Hepatic stellate cell (primary cell): Measurements from ENCODE around the gene CREBBP.
A peak's percentile ranks its signal among the peaks of the same experiment; 100 is the strongest.
"Not testable (repeated sequence)": the region's sequence is repeated elsewhere in the genome, so short reads cannot be mapped to it uniquely, and the experiment has no call there.

Experiments
- DNase-seq: peaks from one replicate; pipeline ENCODE4 v3.0.0; 2011; ENCODE audit warnings: low spot score

Gene CREBBP

DNA sequence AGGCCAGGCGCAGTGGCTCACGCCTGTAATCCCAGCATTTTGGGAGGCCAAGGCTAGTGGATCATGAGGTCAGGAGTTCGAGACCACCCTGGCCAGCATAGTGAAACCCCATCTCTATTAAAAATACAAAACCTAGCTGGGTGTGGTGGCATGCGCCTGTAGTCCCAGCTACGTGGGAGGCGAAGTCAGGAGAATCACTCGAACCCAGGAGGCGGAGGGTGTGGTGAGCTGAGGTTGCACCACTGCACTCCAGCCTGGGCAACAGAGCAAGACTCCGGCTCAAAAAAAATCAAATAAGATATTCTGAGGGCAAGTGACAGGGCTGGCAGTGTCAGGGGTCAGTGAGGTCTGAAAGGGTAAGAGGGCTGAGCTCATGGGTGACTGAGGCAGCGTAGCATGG, 166.1 kb downstream of the CREBBP start:
- DNase-seq: not testable (repeated sequence)

DNA sequence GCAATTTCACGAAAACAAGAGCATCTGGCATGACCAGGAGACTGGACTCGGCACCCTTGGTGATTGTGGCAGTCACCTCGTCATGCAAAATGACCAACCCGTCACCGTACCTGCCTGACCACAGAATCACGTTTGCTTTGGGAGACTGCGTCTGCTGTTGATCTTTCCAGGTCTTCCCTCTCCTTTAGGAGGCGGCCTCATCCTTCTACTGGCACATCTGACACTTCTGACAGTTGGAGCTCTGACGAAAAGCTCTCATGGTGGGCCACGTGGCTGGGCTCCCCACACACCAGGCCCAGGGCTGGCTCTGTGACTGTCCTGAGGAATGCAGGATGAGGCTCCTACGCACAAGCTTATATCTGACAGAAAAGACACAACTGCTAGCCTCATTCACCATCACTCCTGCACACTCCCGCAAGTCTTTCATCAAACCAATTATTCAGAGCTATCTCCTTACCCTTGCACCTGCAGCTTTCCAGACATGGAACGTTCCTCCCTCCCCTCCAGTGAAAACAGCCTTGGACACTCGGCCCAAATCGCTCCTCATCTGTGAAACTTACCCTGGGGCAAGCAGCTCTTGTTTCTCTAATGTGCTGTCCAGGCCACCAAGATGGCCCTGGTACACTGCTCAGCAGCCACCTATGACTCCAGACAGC, 166.8 kb downstream of the CREBBP start:
- DNase-seq: no peak

DNA sequence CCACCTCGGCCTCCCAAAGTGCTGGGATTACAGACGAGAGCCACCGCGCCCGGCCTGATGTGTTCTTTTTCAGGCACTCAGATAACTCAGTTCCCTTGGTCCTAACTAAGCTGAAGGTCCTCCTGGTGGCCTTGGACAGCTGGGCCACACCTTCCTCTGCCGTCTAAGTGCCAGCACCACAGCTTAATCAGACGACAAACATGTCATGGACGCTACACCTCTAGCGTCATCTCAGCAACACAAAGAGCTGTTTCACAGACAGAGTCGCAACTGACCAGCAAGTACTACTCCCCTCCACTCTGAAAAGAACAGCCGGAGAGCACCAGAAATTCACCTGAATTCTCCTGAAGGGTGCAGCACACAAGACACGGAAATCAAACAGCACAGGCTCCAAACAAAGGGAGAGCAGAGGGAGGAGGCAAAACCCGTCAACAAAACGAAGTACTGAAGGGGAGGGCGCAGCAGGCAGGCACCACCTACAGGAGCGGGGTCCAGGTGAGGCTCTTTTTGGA, 167.6 kb downstream of the CREBBP start:
- no peak for DNase-seq

DNA sequence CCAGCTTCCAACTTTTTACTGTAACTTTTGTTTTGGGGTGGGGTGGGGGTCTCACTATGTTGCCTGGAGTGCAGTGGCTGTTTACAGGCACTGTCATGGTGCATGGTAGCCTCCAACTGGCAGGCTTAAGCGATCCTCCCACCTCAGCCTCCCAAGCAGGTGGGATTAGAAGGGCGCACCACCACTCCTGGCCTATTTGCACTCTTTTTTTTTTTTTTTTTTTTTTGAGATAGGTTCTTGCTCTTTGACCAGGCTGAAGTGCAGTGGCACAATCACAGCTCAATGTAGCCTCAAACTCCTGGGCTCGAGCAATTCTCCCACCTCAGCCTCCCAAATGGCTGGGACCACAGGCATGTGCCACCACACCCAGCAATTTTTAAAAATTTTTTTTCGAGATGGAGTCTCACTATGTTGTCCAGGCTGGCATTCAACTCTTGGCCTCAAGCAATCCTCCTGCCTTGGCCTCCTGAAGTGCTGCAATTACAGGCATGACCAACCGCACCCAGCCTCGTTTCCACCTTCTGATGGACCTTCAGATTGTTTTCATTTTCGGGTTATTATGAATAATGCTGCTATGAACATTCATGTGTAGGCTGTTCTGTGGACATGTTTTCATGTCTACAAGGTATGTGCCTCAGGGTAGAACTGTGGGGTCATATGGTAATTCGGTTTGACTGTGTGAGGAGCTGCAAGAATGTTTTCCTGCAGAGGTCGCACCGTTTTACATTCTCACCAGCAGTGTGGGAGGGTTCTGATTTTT, 174.1 kb downstream of the CREBBP start:
- DNase-seq: no peak

DNA sequence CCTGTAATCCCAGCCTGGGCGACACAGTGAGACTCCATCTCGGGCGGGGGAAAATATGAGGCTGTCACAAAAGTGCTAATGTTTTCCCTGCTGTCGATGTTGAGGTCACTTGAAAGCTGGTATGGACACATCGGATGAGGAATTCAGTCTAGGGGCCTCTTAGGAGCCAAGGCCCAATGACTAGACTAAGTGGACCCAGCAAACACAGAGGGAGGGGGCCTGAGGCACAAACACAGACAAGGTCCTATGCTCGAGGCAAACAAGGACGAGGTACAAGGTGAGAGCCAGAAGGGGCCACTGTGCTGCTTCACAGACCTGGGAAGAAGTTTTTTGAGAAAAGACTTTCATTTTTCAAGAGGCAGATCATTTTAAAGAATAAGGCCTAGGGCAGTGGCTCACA, 178.4 kb downstream of the CREBBP start:
- DNase-seq: no peak

DNA sequence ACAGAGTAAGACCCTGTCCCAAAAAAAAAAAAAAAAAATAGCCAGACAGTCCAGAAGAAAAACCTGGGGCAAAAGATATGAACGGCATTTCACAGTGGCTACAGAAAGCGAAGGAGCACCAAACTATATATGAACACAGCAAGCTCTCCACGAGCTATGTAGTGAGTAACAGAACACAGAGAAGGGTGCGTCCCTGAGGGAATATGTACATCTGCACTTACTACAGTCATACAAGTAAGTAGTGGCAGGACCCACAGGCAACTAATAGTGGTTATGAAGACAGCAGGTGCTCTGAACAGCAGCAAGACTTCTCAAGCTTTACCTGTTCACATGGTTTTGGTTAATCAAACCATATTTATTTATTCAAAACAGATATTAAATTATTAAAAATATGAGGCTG, 179.0 kb downstream of the CREBBP start:
- no peak for DNase-seq

DNA sequence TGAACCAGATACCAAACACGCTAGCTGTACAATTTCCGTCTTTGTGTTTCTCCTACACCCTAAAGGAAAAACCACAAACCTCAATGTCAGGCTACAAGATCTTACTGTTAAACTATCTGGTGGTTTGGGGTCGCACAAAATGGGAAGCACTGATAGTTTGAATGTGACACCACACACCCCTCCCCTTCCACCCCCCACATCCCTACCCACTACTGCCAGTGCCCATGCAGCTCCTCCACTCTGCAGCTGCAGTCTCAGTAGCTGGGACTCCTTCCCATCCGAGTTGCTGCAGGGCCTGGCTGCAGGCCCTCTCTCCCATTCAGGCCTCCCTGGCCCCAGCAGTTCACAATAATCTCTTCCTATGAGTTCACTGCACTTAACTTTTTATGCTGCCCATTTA, 181.6 kb downstream of the CREBBP start:
- no peak for DNase-seq

DNA sequence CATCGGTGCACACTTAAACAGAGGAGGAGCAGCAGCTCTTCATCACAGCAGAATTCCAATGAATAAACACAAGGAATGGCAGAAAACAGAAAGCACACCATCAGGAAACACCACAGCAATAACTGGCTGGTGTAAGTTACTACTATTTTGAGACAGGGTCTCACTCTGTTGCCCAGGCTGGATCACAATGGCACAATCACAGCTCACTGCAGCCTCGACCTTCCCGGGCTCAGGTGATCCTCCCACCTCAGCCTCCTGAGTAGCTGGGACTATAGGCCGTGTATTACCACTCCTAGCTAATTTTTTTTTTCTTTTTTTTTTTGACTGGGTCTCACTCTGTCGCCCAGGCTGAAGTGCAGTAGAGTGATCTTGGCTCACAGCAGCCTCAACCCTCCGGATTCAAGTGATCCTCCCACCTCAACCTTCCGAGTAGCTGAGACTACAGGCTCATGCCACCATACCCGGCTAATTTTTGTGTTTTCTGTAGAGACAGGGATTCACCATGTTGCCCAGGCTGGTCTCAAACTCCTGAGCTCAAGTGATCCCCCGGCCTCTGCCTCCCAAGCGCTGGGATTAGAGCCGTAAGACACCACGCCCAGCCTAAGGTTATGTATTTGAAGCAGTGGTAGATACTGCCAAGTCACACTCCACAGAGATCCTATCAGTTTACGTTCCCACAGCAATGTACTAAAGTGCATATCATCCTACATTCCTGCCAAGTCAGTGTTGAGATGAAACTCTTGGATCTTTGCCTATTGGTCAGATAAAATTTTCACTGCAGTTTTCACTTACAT, 183.9 kb downstream of the CREBBP start:
- no peak for DNase-seq

DNA sequence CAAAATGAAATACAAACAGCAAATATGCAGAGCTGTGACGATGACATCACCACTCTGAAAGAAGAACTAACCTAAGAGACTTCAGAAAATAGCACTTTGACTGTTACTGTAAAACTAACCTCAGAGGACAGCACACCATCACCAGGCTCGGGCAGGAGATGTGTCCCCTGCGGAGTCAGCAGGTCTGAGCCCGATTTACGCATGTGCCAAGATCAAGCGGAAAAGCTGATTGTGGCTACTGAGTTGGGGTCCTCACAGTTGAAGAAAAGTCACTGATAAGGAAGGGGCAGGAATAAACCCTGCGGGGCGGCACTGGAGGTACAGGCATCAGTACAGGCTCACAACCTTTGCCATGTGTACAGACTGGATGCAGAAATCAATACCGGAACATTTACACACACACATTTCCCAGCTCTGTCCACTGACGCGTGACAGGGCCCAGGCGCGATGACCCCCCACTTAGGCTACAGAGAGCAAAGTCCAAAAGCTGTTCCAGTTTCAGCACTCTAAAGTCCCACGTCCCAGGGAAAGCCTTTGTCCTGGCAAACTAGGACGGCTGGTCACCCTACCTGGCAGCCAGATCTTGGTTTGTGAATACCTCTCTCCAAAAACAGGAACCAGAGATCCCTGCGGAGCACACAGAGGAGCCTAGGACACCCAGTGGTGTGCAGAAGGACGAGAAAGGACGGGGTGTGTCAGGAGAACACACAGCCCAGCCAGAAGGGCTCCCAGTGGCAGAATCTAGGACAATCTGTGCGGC, 184.7 kb downstream of the CREBBP start:
- DNase-seq: no peak

DNA sequence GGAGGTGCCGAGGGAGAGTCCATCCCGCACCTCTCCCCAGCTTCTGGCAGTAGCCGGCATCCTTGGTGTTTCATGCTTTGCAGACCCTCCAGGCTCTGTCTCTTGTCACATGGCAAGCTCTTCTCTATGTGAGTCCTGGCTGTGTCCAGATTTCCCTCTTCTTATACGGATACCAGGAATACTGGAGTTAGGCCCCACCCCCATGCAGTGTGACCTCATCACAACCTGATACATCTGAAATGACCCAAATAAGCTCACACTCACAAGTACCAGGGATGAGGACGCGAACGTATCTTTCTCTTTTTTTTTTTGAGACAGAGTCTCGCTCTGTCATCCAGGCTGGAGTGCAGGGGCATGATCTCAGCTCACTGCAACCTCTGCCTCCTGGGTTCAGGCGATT, 186.5 kb downstream of the CREBBP start:
- no peak for DNase-seq

DNA sequence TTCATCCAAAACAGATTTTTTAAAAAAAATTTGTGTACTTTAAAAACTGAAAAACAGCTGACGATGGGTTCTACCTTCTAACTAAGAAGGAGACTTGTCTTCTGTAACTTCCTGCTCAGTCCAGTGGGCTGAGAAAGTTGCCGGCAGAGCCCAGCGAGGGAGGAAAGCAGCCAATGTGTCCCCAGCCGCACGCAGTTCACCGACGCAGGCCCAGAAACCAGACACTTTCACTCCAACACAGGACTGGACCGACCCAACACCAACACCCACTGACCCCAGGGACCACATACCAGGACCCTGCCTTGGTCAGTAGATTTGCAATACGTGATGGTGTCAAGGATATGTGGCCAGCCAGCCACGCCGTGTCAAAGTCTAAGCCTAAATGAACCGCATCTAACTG, 188.8 kb downstream of the CREBBP start:
- DNase-seq: no peak

DNA sequence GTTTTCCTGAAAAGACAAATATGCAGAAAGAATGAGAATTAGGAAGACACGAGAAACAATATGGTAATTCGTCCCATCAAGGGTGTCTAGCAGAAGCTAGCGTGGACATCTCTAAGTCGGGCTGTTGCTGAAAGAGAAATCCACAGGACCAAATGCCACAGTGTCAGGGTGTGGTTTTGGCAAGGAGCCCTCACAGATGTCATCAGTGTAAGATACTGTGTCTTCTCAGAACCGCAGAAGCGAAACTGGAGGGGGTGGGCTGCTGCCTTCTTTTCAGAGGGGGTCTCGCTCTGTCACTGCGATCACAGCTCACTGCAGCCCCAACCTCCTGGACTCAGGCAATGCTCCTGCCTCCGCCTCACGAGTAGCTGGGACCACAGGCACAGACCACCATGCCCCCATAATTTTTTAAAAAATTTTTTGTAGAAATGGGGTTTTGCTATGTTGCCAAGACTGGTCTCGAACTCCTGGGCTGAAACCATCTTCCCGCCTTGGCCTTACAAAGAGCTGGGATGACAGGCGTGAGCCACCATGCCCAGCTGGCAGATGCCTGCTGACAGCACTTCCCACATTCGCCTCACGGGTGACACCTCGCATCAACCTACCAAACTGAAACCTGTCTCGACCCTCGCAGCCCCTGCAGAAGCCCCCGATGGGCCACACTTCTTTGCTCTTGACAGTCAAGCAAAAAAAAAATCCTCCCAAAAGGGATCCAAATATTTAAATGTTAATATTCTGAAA, 189.4 kb downstream of the CREBBP start:
- no peak for DNase-seq

DNA sequence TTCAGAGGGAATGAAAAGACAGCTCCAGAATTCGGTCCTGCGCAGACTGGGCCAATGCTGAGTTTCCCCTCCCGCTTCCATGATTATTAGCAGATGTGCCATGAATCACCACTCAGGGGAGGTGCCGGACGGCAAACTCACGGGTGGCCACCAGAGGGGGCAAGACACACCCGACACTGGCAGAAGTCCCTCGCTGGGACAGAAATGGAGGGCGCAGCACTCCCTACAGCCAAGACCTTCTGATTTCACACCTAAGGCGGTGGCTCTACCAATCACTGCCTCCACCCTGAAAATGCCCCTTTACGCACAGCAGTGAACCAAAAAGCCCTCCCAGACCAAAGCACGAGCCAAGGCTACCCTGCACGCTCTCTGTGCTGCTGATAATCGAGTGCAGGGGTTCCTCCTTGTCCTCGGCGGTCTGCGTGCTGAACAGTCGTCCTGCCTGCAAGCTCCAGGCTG, 190.0 kb downstream of the CREBBP start:
- peak; percentile 97 for DNase-seq

DNA sequence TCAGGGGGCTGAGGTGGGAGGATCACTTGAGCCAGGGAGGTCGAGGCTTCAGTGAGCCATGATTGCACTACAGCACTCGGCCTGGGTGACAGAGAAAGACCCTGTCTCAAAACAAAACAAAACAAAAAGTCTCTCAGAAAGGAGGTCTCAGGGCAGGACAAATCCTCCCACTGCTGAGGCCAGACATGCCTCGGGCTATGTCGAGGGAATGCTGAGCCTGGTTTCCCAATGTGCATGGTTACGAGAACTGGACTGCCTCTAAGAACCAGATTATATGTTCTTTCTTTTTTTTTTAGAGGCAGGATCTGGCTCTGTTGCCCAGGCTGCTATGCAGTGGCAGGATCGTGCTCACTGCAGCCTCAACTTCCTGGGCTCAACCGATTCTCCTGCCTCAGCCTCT, 190.8 kb downstream of the CREBBP start:
- DNase-seq: no peak

DNA sequence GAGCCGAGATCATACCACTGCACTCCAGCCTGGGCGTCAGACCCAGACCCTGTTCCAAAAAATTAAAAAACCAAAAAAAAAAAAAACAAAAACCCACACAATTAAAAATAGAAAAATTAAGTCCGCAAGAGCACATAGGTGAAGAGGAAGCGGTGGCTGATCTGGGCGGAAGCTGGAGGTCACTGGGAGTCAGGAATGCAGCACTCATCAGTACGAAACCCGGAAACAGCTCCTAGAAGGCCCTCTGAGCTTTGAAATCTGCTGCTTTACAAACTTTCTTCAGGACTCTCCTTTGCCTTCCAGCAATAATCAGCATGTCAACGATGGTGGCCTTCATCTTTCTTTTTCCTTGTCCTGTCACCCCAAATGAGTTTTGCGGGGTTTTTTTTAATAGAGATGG, 192.7 kb downstream of the CREBBP start:
- DNase-seq: no peak

DNA sequence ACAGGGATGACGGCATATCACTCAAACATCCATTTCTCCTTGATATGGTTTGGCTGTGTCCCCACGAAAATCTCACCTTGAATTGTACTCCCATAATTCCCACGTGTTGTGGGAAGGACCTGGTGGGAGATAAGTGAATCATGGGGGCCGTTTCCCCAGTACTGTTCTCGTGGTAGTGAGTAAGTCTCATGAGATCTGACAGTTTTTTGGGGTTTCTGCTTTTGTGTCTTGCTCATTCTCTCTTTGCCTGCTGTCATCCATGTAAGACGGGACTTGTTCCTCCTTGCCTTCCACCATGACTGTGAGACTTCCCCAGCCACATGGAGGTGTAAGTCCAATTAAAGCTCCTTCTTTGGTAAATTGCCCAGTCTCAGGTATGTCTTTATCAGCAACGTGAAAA, 193.5 kb downstream of the CREBBP start:
- DNase-seq: no peak

DNA sequence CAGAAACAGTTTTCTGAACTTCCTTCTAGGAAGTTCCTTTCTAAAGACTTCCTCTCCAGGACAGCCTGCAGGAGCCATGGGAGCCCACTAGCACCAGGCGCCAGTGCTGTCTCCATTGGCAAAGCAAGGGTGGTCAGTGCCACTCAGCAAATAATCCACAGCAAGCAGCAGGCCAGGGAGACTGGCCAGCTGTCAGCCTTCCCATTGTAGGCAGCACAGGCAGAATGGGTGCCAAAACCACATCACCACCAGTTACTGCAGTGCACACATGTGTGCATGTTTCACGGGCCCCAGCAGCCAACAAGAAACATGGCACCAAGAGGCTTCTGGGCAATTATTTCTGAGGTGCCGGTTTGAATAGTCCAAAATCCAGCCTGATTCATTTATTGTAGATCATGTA, 199.3 kb downstream of the CREBBP start:
- DNase-seq: no peak

DNA sequence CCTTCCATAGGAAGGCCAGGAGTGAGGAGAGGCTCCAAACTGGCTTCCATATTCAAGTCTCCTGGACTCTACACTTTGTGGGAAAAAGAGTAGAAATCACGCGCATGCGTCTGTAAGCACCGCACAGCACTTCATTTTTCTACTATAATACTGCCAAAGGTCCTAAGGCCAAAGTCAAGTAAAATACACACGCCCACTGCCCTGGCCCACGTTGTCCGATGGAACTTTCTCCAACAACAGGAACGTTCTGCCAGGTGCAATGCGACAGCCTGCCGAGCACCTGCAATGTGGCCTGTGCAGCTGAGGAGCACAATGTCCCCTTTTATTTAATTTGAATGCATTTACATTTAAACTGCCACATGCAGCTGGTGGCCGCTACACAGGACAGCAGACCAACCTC, 202.5 kb downstream of the CREBBP start:
- DNase-seq: no peak

DNA sequence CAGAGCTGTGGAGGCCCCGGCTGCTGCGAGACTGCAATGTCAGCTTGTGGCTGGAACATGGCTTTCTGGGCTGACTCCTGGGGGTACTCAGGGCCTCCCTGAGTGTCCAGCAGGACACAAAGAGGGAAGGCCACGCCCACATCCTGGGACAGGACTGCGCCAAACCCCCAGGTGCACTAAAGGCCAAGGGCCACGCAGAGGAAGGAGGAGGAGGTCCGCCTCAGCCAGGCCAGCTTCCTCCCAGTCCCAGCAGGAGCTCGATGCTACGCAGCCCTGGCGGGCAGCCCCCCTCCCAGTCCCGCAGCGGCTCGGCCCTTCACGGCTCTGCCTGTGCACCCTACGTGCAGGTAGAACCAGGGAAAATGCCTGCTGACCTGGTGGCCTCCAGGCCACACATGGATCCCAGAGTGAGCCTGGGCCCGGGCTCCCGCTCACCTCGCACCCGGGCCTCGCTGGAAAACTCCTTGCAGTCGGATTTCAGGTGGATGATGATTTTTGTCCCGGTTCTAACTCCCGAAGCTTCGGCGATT, 204.8 kb downstream of the CREBBP start:
- no peak for DNase-seq
